Measurements from ENCODE around the gene LPP. TPM values are rescaled to one million over a fixed set of nuclear protein-coding genes. Genes with fewer than 3 reads are reported as not detected.

LPP gene
- total RNA-seq, 1 donor from 2014 or later: 96.7 TPM

- Mint-ChIP-seq H3K4me3 (no peak overlapping the region), H3K27ac (peak overlapping the region; percentile 19), H3K36me3 (peaks cover 18% of the 10 kb centered on the region), H3K27me3 (no peaks in the 10 kb centered on the region), H3K9me3 (peaks cover 8% of the 10 kb centered on the region), H3K4me1 (ENCODE audit: unreplicated experiment) (peaks cover 29% of the 10 kb centered on the region)
- DNase-seq (ENCODE audit: extremely low spot score, unreplicated experiment): no peak
- TF ChIP-seq CTCF (conservative IDR thresholded peaks at IDR 0.05): peak; percentile 58
Observed at GRCh38 chr3:188202358-188203138, 48.6 kb downstream of the LPP start.

- peaks cover 4% of the 10 kb centered on the region for H3K9me3 Mint-ChIP-seq
- H3K27me3 Mint-ChIP-seq: no peaks in the 10 kb centered on the region
- no peak for DNase-seq (ENCODE audit: extremely low spot score, unreplicated experiment)
- no peak overlapping the region for H3K27ac Mint-ChIP-seq
- H3K4me3 Mint-ChIP-seq: no peak overlapping the region
- peaks cover 9% of the 10 kb centered on the region for H3K36me3 Mint-ChIP-seq
- H3K4me1 Mint-ChIP-seq (ENCODE audit: unreplicated experiment): peaks cover 37% of the 10 kb centered on the region
- TF ChIP-seq CTCF (conservative IDR thresholded peaks at IDR 0.05): no peak
Observed at GRCh38 chr3:188204526-188204925, 50.6 kb downstream of the LPP start.

GRCh38 chr3:188205992-188206416, 52.0 kb downstream of the LPP start:
- no peak overlapping the region for H3K4me3 Mint-ChIP-seq
- no peaks in the 10 kb centered on the region for H3K27me3 Mint-ChIP-seq
- peaks cover 38% of the 10 kb centered on the region for H3K4me1 Mint-ChIP-seq (ENCODE audit: unreplicated experiment)
- H3K27ac Mint-ChIP-seq: peak overlapping the region; percentile 1
- no peak for DNase-seq (ENCODE audit: extremely low spot score, unreplicated experiment)
- TF ChIP-seq CTCF (conservative IDR thresholded peaks at IDR 0.05): peak; percentile 54
- peaks cover 4% of the 10 kb centered on the region for H3K9me3 Mint-ChIP-seq
- H3K36me3 Mint-ChIP-seq: peaks cover 18% of the 10 kb centered on the region

GRCh38 chr3:188206787-188207186, 52.8 kb downstream of the LPP start:
- Mint-ChIP-seq H3K4me3 (no peak overlapping the region), H3K4me1 (ENCODE audit: unreplicated experiment) (peaks cover 38% of the 10 kb centered on the region), H3K27me3 (no peaks in the 10 kb centered on the region), H3K9me3 (peaks cover 4% of the 10 kb centered on the region), H3K36me3 (peaks cover 20% of the 10 kb centered on the region), H3K27ac (peak overlapping the region; percentile 1)
- TF ChIP-seq CTCF (conservative IDR thresholded peaks at IDR 0.05): no peak
- DNase-seq (ENCODE audit: extremely low spot score, unreplicated experiment): no peak

- peaks cover 20% of the 10 kb centered on the region for H3K36me3 Mint-ChIP-seq
- no peaks in the 10 kb centered on the region for H3K9me3 Mint-ChIP-seq
- TF ChIP-seq CTCF (conservative IDR thresholded peaks at IDR 0.05): no peak
- DNase-seq (ENCODE audit: extremely low spot score, unreplicated experiment): no peak
- peak overlapping the region; percentile 25 for H3K4me3 Mint-ChIP-seq
- peaks cover 38% of the 10 kb centered on the region for H3K4me1 Mint-ChIP-seq (ENCODE audit: unreplicated experiment)
- no peaks in the 10 kb centered on the region for H3K27me3 Mint-ChIP-seq
- peak overlapping the region; percentile 48 for H3K27ac Mint-ChIP-seq
Observed at GRCh38 chr3:188207941-188208515, 54.1 kb downstream of the LPP start.

Measured in type B pancreatic cell (in vitro differentiated cells).